Superior temporal gyrus (tissue), 1 donor: Measurements from ENCODE around the gene RUBCNL.

Experiments used
- DNase-seq: peaks from one replicate; pipeline ENCODE4 v3.0.0-alpha.2; 2016; ENCODE audit errors: extremely low spot score

RUBCNL gene

GRCh38 chr13:46340631-46341111 is 46.4 kb downstream of the RUBCNL start:
- DNase-seq = no peak

- DNase-seq = no peak
These were observed 47.0 kb downstream of the RUBCNL start for GRCh38 chr13:46340011-46340410.

- DNase-seq = peak; percentile 18
These were observed 47.9 kb downstream of the RUBCNL start for GRCh38 chr13:46339035-46339666.

GRCh38 chr13:46337700-46338099 is 49.4 kb downstream of the RUBCNL start:
- DNase-seq = no peak

- DNase-seq = no peak
These were observed 52.8 kb downstream of the RUBCNL start for GRCh38 chr13:46334035-46334822.

- no peak for DNase-seq
These were observed 54.3 kb downstream of the RUBCNL start for GRCh38 chr13:46332772-46333171.

GRCh38 chr13:46329624-46330023 is 57.4 kb downstream of the RUBCNL start:
- DNase-seq = no peak

- DNase-seq = no peak
These were observed 59.8 kb downstream of the RUBCNL start for GRCh38 chr13:46327246-46327645.

GRCh38 chr13:46324976-46325375 is 62.1 kb downstream of the RUBCNL start:
- DNase-seq = no peak

- peak; percentile 85 for DNase-seq
These were observed 65.4 kb downstream of the RUBCNL start for GRCh38 chr13:46321494-46322225.

- no peak for DNase-seq
These were observed 66.2 kb downstream of the RUBCNL start for GRCh38 chr13:46320821-46321220.

GRCh38 chr13:46320406-46320805 is 66.6 kb downstream of the RUBCNL start:
- DNase-seq = no peak

GRCh38 chr13:46318986-46319385 is 68.1 kb downstream of the RUBCNL start:
- no peak for DNase-seq

GRCh38 chr13:46317120-46317519 is 69.9 kb downstream of the RUBCNL start:
- DNase-seq = no peak

GRCh38 chr13:46315491-46316075 is 71.5 kb downstream of the RUBCNL start:
- no peak for DNase-seq

- no peak for DNase-seq
These were observed 72.0 kb downstream of the RUBCNL start for GRCh38 chr13:46315036-46315435.

- DNase-seq = no peak
These were observed 72.5 kb downstream of the RUBCNL start for GRCh38 chr13:46314587-46314986.

GRCh38 chr13:46313432-46314257 is 73.4 kb downstream of the RUBCNL start:
- DNase-seq = no peak

- DNase-seq = no peak
These were observed 74.0 kb downstream of the RUBCNL start for GRCh38 chr13:46313024-46313423.

- no peak for DNase-seq
These were observed 75.8 kb downstream of the RUBCNL start for GRCh38 chr13:46311217-46311616.

GRCh38 chr13:46310066-46310465 is 77.0 kb downstream of the RUBCNL start:
- DNase-seq = no peak
